H1 (cell line): ENCODE data around the gene PAAF1. TPM values are rescaled to one million over a fixed set of nuclear protein-coding genes. Genes with fewer than 3 reads are reported as not detected.
"Not testable (repeated sequence)": the region's sequence is repeated elsewhere in the genome, so short reads cannot be mapped to it uniquely, and the experiment has no call there.

Source experiments
- CTCF ChIA-PET: fragments of 300-600 bp; sonication (Branson Sonifier 250); formaldehyde crosslinking; loops from one replicate; lab custom pipeline; 2021; ENCODE audit not compliant: partially characterized antibody; lab: Charles Lee
- POLR2A ChIA-PET: fragments of 300-600 bp; sonication (Branson Sonifier 250); formaldehyde crosslinking; loops from one replicate; lab custom pipeline; 2021; ENCODE audit warnings: inconsistent platforms; ENCODE audit not compliant: partially characterized antibody; lab: Charles Lee
- DNase-seq, 2 experiments: peaks; one replicate each; pipeline versions ENCODE4 v3.0.0 to v3.0.0-alpha.2; 2010 to 2022; ENCODE audit warnings: low spot score in 2 of 2, low read depth in 1 of 2, mixed read lengths in 1 of 2
- FAIRE-seq: peaks from 2 replicates; lab custom pipeline; 2011; peaks lifted over from hg19 to GRCh38; lab: Jason Lieb, UNC
- H2AFZ ChIP-seq: 2 replicates; pipeline ENCODE4 v1.8.1; 2012; ENCODE audit warnings: low read length, inconsistent platforms
- H2AK5ac ChIP-seq: 2 replicates; pipeline ENCODE4 v1.6.1; 2013; ENCODE audit warnings: low read depth, low read length
- H2BK120ac ChIP-seq: replicated peaks from 2 replicates; pipeline ENCODE3; 2013; ENCODE audit warnings: low read depth, low read length, inconsistent platforms
- H2BK12ac ChIP-seq: 2 replicates; pipeline ENCODE4 v1.6.1; 2013; ENCODE audit warnings: low read depth, low read length
- H2BK15ac ChIP-seq: 2 replicates; pipeline ENCODE4 v1.6.1; 2013; ENCODE audit warnings: low read length
- H2BK20ac ChIP-seq: 2 replicates; pipeline ENCODE4 v1.6.1; 2013; ENCODE audit warnings: low read length
- H2BK5ac ChIP-seq: 2 replicates; pipeline ENCODE4 v1.6.1; 2013; ENCODE audit warnings: low read depth, low read length
- H3K14ac ChIP-seq: 2 replicates; pipeline ENCODE4 v1.6.1; 2013; ENCODE audit warnings: inconsistent platforms; ENCODE audit not compliant: insufficient read length
- H3K18ac ChIP-seq: 2 replicates; pipeline ENCODE4 v1.6.1; 2013; ENCODE audit warnings: low read length; ENCODE audit errors: extremely low read depth
- H3K23ac ChIP-seq: 2 replicates; pipeline ENCODE4 v1.6.1; 2013; ENCODE audit warnings: inconsistent platforms; ENCODE audit not compliant: insufficient read length
- H3K23me2 ChIP-seq: 2 replicates; pipeline ENCODE4 v1.6.1; 2013; ENCODE audit warnings: low read depth, low read length
- H3K27ac ChIP-seq: 2 replicates; pipeline ENCODE4 v1.6.1; 2011; ENCODE audit warnings: low read depth, low read length, inconsistent platforms
- H3K27me3 ChIP-seq, 4 experiments: replicated peaks in 1 of 4; 1 replicate in 1 of 4; 2 replicates in 3 of 4; pipeline versions ENCODE4 v1.6.1 to v1.8.1; 2011 to 2013; ENCODE audit warnings: low read length in 3 of 4, mild to moderate bottlenecking in 3 of 4, inconsistent platforms in 2 of 4, mixed read lengths in 2 of 4, moderate library complexity in 1 of 4; ENCODE audit not compliant: control insufficient read depth in 3 of 4, insufficient read depth in 3 of 4; ENCODE audit errors: extremely low read depth in 1 of 4
- H3K36me3 ChIP-seq, 4 experiments: 2 replicates each; pipeline versions ENCODE4 v1.6.1 to v1.8.1; 2011 to 2013; ENCODE audit warnings: mild to moderate bottlenecking in 4 of 4, low read length in 3 of 4, moderate library complexity in 2 of 4, control low read depth in 1 of 4, inconsistent platforms in 1 of 4; ENCODE audit not compliant: insufficient read depth in 4 of 4, control insufficient read depth in 2 of 4
- H3K4ac ChIP-seq: replicated peaks from 2 replicates; pipeline ENCODE3; 2013; ENCODE audit warnings: low read length, low read depth, mixed read lengths, inconsistent platforms; ENCODE audit not compliant: insufficient read length
- H3K4me1 ChIP-seq, 4 experiments: replicated peaks in 1 of 4; 1 replicate in 1 of 4; 2 replicates in 3 of 4; pipeline versions ENCODE4 v1.6.1 to v1.8.1; 2011 to 2013; ENCODE audit warnings: low read length in 3 of 4, inconsistent platforms in 2 of 4, mixed read lengths in 1 of 4; ENCODE audit not compliant: insufficient read depth in 4 of 4, control insufficient read depth in 3 of 4
- H3K4me2 ChIP-seq, 2 experiments: 2 replicates each; pipeline versions ENCODE4 v1.6.1 to v1.8.1; 2011 to 2013; ENCODE audit warnings: low read depth in 2 of 2, low read length in 2 of 2, control low read depth in 1 of 2, inconsistent platforms in 1 of 2, mild to moderate bottlenecking in 1 of 2; ENCODE audit not compliant: insufficient read depth in 1 of 2
- H3K4me3 ChIP-seq, 4 experiments: fragments of 200-600, 300-600 bp in 1 of 4; sonication (generic), shearing (Covaris generic), sonication (Bioruptor Twin) in 1 of 4; 2 replicates each; pipeline versions ENCODE4 v1.5.1 to v1.8.1; 2011 to 2016; ENCODE audit warnings: low read length in 4 of 4, low read depth in 3 of 4, control low read depth in 2 of 4, inconsistent platforms in 2 of 4, mild to moderate bottlenecking in 2 of 4, mixed read lengths in 1 of 4, moderate library complexity in 1 of 4; ENCODE audit not compliant: insufficient read depth in 2 of 4; ENCODE audit errors: extremely low read depth in 1 of 4
- H3K56ac ChIP-seq: replicated peaks from 2 replicates; pipeline ENCODE3; 2013; ENCODE audit warnings: low read depth, mild to moderate bottlenecking, mixed read lengths, low read length, inconsistent platforms; ENCODE audit not compliant: insufficient read length
- H3K79me1 ChIP-seq: 2 replicates; pipeline ENCODE4 v1.6.1; 2013; ENCODE audit warnings: low read depth, low read length, control low read depth
- H3K79me2 ChIP-seq, 2 experiments: 2 replicates each; pipeline versions ENCODE4 v1.6.1 to v1.8.1; 2012 to 2013; ENCODE audit warnings: low read length in 2 of 2, mild to moderate bottlenecking in 2 of 2, inconsistent platforms in 1 of 2; ENCODE audit not compliant: insufficient read depth in 2 of 2, control insufficient read depth in 1 of 2
- H3K9ac ChIP-seq, 4 experiments: replicated peaks in 1 of 4; 1 replicate in 1 of 4; 2 replicates in 3 of 4; pipeline versions ENCODE4 v1.6.1 to v1.8.1; 2011 to 2013; ENCODE audit warnings: low read depth in 3 of 4, low read length in 3 of 4, control low read depth in 2 of 4, mild to moderate bottlenecking in 2 of 4, moderate library complexity in 2 of 4, inconsistent platforms in 1 of 4; ENCODE audit errors: extremely low read depth in 1 of 4
- H3K9me3 ChIP-seq, 2 experiments: 2 replicates each; pipeline versions ENCODE4 v1.6.1 to v1.8.1; 2012 to 2013; ENCODE audit warnings: mild to moderate bottlenecking in 2 of 2, moderate library complexity in 2 of 2, control low read depth in 1 of 2, inconsistent platforms in 1 of 2, low read depth in 1 of 2, low read length in 1 of 2, mixed read lengths in 1 of 2; ENCODE audit not compliant: insufficient read depth in 2 of 2
- H4K20me1 ChIP-seq, 2 experiments: replicated peaks in 1 of 2; 2 replicates each; pipeline versions ENCODE3 to v1.8.1; 2011 to 2013; ENCODE audit warnings: inconsistent platforms in 2 of 2, low read length in 2 of 2, mild to moderate bottlenecking in 1 of 2; ENCODE audit not compliant: insufficient read depth in 2 of 2, control insufficient read depth in 1 of 2
- H4K5ac ChIP-seq: 2 replicates; pipeline ENCODE4 v1.6.1; 2013; ENCODE audit warnings: low read length, low read depth, mixed read lengths, inconsistent platforms; ENCODE audit not compliant: insufficient read length
- H4K8ac ChIP-seq: 2 replicates; pipeline ENCODE4 v1.8.0; 2013; ENCODE audit warnings: mild to moderate bottlenecking, moderate library complexity, low read length, inconsistent platforms; ENCODE audit not compliant: insufficient read depth; ENCODE audit errors: extremely low read depth
- H4K91ac ChIP-seq: replicated peaks from 2 replicates; pipeline ENCODE3; 2013; ENCODE audit warnings: low read length, mixed read lengths, inconsistent platforms; ENCODE audit not compliant: insufficient read length
- KDM1A ChIP-seq: fragments of 200-600, 300-600 bp; sonication (generic); IDR thresholded peaks from 2 replicates; pipeline ENCODE4 v1.7.1; 2016; ENCODE audit warnings: mild to moderate bottlenecking, low read length, borderline replicate concordance
- KDM5A ChIP-seq: fragments of 200-600 bp; IDR thresholded peaks from 2 replicates; pipeline ENCODE4 v1.7.1; 2012; ENCODE audit warnings: mild to moderate bottlenecking, low read length, inconsistent platforms, mixed read lengths
- NANOG ChIP-seq: IDR thresholded peaks from 2 replicates; pipeline ENCODE4 v1.6.1; 2011; ENCODE audit warnings: low read length, low read depth, mild to moderate bottlenecking, inconsistent platforms; ENCODE audit not compliant: insufficient read depth, poor library complexity, severe bottlenecking
- RNF2 ChIP-seq: fragments of 200-900, 300-1000 bp; sonication (generic); IDR thresholded peaks from 2 replicates; pipeline ENCODE4 v1.7.1; 2016; ENCODE audit warnings: borderline replicate concordance, low read depth, mild to moderate bottlenecking, antibody characterized with exemption, low read length; ENCODE audit not compliant: poor library complexity, severe bottlenecking; ENCODE audit errors: missing control alignments
- WGBS, 2 experiments: shearing (Covaris generic) in 1 of 2; methylation state at CpG; one replicate each; pipeline versions ENCODE4 v1.1.6 to v1.1.7; 2013 to 2015; ENCODE audit warnings: low lambda C conversion rate in 2 of 2, mixed read lengths in 2 of 2, inconsistent platforms in 1 of 2, low coverage in 1 of 2, missing lambda C conversion rate in 1 of 2; ENCODE audit not compliant: insufficient replicate concordance in 2 of 2, insufficient coverage in 1 of 2, insufficient read length in 1 of 2; ENCODE audit errors: extremely low coverage in 1 of 2, missing lambda C conversion rate in 1 of 2; 5-methylcytosine and 5-hydroxymethylcytosine counted together
- polyA plus RNA-seq, 7 experiments: library from polyadenylated mRNA; depleted of rRNA in 3 of 7; stranded (reverse) in 5 of 7; unstranded in 2 of 7; fragments of >200 nt in 5 of 7; fragments of 200-250 nt in 2 of 7; gene quantifications; 1 replicate in 5 of 7; 2 replicates in 1 of 7; 4 replicates in 1 of 7; pipeline versions ENCODE4 v1.2.1 to v1.2.3, GENCODE V29; 2011 to 2013; ENCODE audit warnings: missing spikeins in 2 of 7, mixed read lengths in 2 of 7
- total RNA-seq: library from RNA; stranded (reverse); fragmentation: NEBNext Ultra II Directional; extraction: Animal tissue kit (Norgen Biotek cat#: 25700); gene quantifications from 2 replicates; pipeline ENCODE4 v1.2.1, GENCODE V29; 2021

Gene PAAF1
- total and polyA plus RNA-seq, 2 of the 8 experiments (the other 6 are each of a cell fraction or from before 2014, with no cell fraction given) = 24.4 to 28.8 TPM

DNA sequence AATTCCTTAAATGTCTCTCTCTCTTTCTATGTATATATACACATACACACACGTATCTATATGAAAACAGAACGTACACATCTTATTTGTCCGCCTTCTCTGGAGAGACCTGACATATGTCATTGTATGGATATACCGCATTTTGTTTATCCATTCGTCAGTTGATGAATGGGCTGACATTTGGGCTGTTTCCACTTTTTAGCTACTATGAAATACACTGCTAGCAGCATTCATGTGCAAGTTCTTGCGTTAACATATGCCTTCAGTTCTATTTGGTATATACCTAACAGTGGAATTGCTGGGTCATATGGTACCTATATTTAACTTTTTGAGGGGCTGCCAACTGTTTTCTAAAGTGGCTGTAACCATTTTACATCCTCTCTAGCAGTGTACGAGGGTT, 56.0 kb downstream of the PAAF1 start (continued):
- TF ChIP-seq KDM1A = no peak
- TF ChIP-seq KDM5A = no peak
- no peak for TF ChIP-seq NANOG
- no peak for TF ChIP-seq RNF2
- TF ChIP-seq, all 59 proteins: peak for 0

DNA sequence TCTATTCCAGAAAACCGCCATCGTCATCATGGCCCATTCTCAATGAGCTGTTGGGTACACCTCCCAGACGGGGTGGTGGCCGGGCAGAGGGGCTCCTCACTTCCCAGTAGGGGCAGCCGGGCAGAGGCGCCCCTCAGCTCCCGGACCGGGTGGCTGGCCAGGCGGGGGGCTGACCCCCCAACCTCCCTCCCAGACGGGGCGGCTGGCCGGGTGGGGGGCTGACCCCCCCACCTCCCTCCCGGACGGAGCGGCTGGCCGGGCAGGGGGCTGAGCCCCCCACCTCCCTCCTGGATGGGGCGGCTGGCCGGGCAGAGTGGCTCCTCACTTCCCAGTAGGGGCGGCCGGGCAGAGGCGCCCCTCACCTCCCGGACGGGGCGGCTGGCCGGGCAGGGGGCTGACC, 59.2 kb downstream of the PAAF1 start:
- FAIRE-seq, H3K27ac ChIP-seq, H2BK20ac ChIP-seq, H3K4me2 ChIP-seq, H4K8ac ChIP-seq, POLR2A ChIA-PET, H3K9ac ChIP-seq, H4K20me1 ChIP-seq, H4K5ac ChIP-seq, H3K27me3 ChIP-seq, H3K18ac ChIP-seq, DNase-seq, H3K36me3 ChIP-seq, H3K23me2 ChIP-seq, H3K23ac ChIP-seq, H2BK12ac ChIP-seq, H2BK5ac ChIP-seq, H2BK15ac ChIP-seq, H4K91ac ChIP-seq, H3K14ac ChIP-seq, H3K79me2 ChIP-seq, H3K4me1 ChIP-seq, H2AFZ ChIP-seq, CTCF ChIA-PET, H2AK5ac ChIP-seq, H3K4me3 ChIP-seq, H3K79me1 ChIP-seq, H2BK120ac ChIP-seq, H3K56ac ChIP-seq, H3K4ac ChIP-seq: not testable (repeated sequence)
- H3K9me3 ChIP-seq = peaks cover 17 to 35% of the 10 kb centered on the region in 2 experiments; a peak in 3 of 4 replicates
- WGBS, 2 experiments = 100% methylated on average over 6 of the region's 25 CpGs; no CpG with 5 or more reads in 1 of the 2 experiments
